A204.1 (cell line): ENCODE results near the gene INPP5A.
"Not testable (repeated sequence)": the region's sequence is repeated elsewhere in the genome, so short reads cannot be mapped to it uniquely, and the experiment has no call there.

Experiments used
- FAIRE-seq: peaks from 2 replicates; lab custom pipeline; 2012; peaks lifted over from hg19 to GRCh38; lab: Jason Lieb, UNC

INPP5A gene

GRCh38 chr10:132564249-132564605 is 26.6 kb downstream of the INPP5A start:
- FAIRE-seq: no peak

GRCh38 chr10:132564690-132565089 is 27.1 kb downstream of the INPP5A start:
- no peak for FAIRE-seq

GRCh38 chr10:132565516-132566209 is 28.1 kb downstream of the INPP5A start:
- no peak for FAIRE-seq

- FAIRE-seq: no peak
These were observed 29.3 kb downstream of the INPP5A start for GRCh38 chr10:132566892-132567291.

- no peak for FAIRE-seq
These were observed 32.7 kb downstream of the INPP5A start for GRCh38 chr10:132570265-132570664.

GRCh38 chr10:132570771-132571649 is 33.4 kb downstream of the INPP5A start:
- no peak for FAIRE-seq

- FAIRE-seq: no peak
These were observed 34.3 kb downstream of the INPP5A start for GRCh38 chr10:132571650-132572544.

- FAIRE-seq: no peak
These were observed 35.0 kb downstream of the INPP5A start for GRCh38 chr10:132572545-132572937.

GRCh38 chr10:132572946-132573345 is 35.4 kb downstream of the INPP5A start:
- FAIRE-seq: not testable (repeated sequence)

GRCh38 chr10:132574288-132574687 is 36.7 kb downstream of the INPP5A start:
- FAIRE-seq: no peak

GRCh38 chr10:132574783-132575319 is 37.3 kb downstream of the INPP5A start:
- no peak for FAIRE-seq

- no peak for FAIRE-seq
These were observed 38.0 kb downstream of the INPP5A start for GRCh38 chr10:132575320-132576201.

- FAIRE-seq: no peak
These were observed 39.2 kb downstream of the INPP5A start for GRCh38 chr10:132576671-132577349.

GRCh38 chr10:132577350-132578003 is 39.9 kb downstream of the INPP5A start:
- no peak for FAIRE-seq

GRCh38 chr10:132578287-132578951 is 40.8 kb downstream of the INPP5A start:
- no peak for FAIRE-seq

- no peak for FAIRE-seq
These were observed 41.7 kb downstream of the INPP5A start for GRCh38 chr10:132579027-132579859.

- no peak for FAIRE-seq
These were observed 42.6 kb downstream of the INPP5A start for GRCh38 chr10:132580143-132580542.

- no peak for FAIRE-seq
These were observed 43.0 kb downstream of the INPP5A start for GRCh38 chr10:132580617-132581016.

- no peak for FAIRE-seq
These were observed 44.5 kb downstream of the INPP5A start for GRCh38 chr10:132582137-132582536.
